CD4-positive, alpha-beta T cell treated with Interleukin-1 beta for 1 hour (primary cell): ENCODE measurements around the gene PLXNA4.

Experiments
- DNase-seq, 2 donors: peaks; one replicate each; pipeline ENCODE4 v3.0.0-alpha.2; 2020 to 2022

Gene PLXNA4

GRCh38 chr7:132076301-132077035, 499.8 kb downstream of the PLXNA4 start:
- DNase-seq: no peak

GRCh38 chr7:132075515-132075914, 500.8 kb downstream of the PLXNA4 start:
- DNase-seq: no peak

- DNase-seq: no peak
These were observed 502.2 kb downstream of the PLXNA4 start for GRCh38 chr7:132073920-132074589.
